Upper lobe of left lung (tissue), 4 donors: Measurements from ENCODE around the gene PRKG1.

ENCODE experiments used
- CTCF ChIP-seq, 6 experiments: fragments of 450-650 bp in 4 of 6; fragments of 200-600 bp in 2 of 6; sonication (generic) in 2 of 6; IDR thresholded peaks; one replicate each; pipeline ENCODE4 v1.5.1; 2016 to 2019; ENCODE audit warnings: antibody characterized with exemption in 6 of 6
- EP300 ChIP-seq, 4 donors: sonication (generic); formaldehyde crosslinking; IDR thresholded peaks; one replicate each; pipeline ENCODE4 v1.5.1; 2017; ENCODE audit warnings: antibody characterized with exemption in 4 of 4, control low read depth in 2 of 4
- POLR2A ChIP-seq, 4 donors: fragments of 450-650 bp; IDR thresholded peaks; one replicate each; pipeline ENCODE4 v1.5.1; 2016 to 2017; ENCODE audit warnings: antibody characterized with exemption in 4 of 4, mild to moderate bottlenecking in 2 of 4
- POLR2AphosphoS5 ChIP-seq, 2 donors: sonication (generic); formaldehyde crosslinking; IDR thresholded peaks; one replicate each; pipeline ENCODE4 v1.5.1; 2017; ENCODE audit warnings: antibody characterized with exemption in 2 of 2

- TF ChIP-seq POLR2AphosphoS5 (IDR thresholded peaks at IDR 0.05) (no peak), CTCF (IDR thresholded peaks at IDR 0.05) (no peak), POLR2A (IDR thresholded peaks at IDR 0.05) (no peak), EP300 (IDR thresholded peaks at IDR 0.05) (no peak)
Measured at GRCh38 chr10:52050429-52051047, 976.3 kb downstream of the PRKG1 start.
